HepG2 (cell line): ENCODE data around the gene LITAF. TPM values are rescaled to one million over a fixed set of nuclear protein-coding genes. Genes with fewer than 3 reads are reported as not detected.

Source experiments
- BORCS8-MEF2B ChIP-seq: sonication (generic); formaldehyde crosslinking; IDR thresholded peaks from 2 replicates; pipeline ENCODE4 v1.8.0; 2022; ENCODE audit warnings: mild to moderate bottlenecking, missing genetic modification reagents
- EED ChIP-seq: sonication (generic); formaldehyde crosslinking; IDR thresholded peaks from 2 replicates; pipeline ENCODE4 v1.5.0; 2020; ENCODE audit warnings: mild to moderate bottlenecking, missing genetic modification reagents
- ESRRA ChIP-seq: sonication (generic); formaldehyde crosslinking; IDR thresholded peaks from 2 replicates; pipeline ENCODE4 v1.5.1; 2020; ENCODE audit warnings: mild to moderate bottlenecking, low read depth, missing genetic modification reagents
- EZH2 ChIP-seq: conservative IDR thresholded peaks from 2 replicates; pipeline ENCODE4 v1.6.1; 2012; ENCODE audit warnings: mild to moderate bottlenecking, low read depth, low read length, moderate library complexity
- FOXP4 ChIP-seq: sonication (generic); formaldehyde crosslinking; IDR thresholded peaks from 2 replicates; pipeline ENCODE4 v1.4.0; 2020; ENCODE audit warnings: missing genetic modification reagents
- HDAC1 ChIP-seq: sonication (generic); formaldehyde crosslinking; IDR thresholded peaks from 2 replicates; pipeline ENCODE4 v1.5.1; 2020; ENCODE audit warnings: mild to moderate bottlenecking, missing genetic modification reagents
- MAFF ChIP-seq: IDR thresholded peaks from 2 replicates; pipeline ENCODE4 v1.6.1; 2011; ENCODE audit warnings: low read depth, low read length, improper control_type of control experiment
- MAFK ChIP-seq, 2 experiments: IDR thresholded peaks in 1 of 2; conservative IDR thresholded peaks in 1 of 2; 2 replicates each; pipeline ENCODE4 v1.6.1; 2011; ENCODE audit warnings: improper control_type of control experiment in 2 of 2, low read length in 2 of 2
- NFKBIZ ChIP-seq: IDR thresholded peaks from 2 replicates; pipeline ENCODE4 v1.6.1; 2018; ENCODE audit warnings: missing genetic modification reagents, missing compliant biosample characterization
- POGZ ChIP-seq: sonication (generic); formaldehyde crosslinking; IDR thresholded peaks from 2 replicates; pipeline ENCODE4 v1.4.0; 2020; ENCODE audit warnings: mild to moderate bottlenecking, missing genetic modification reagents
- RNF2 ChIP-seq: fragments of 450-650 bp; conservative IDR thresholded peaks from 2 replicates; pipeline ENCODE4 v1.6.1; 2016; ENCODE audit warnings: low read depth
- TAF1 ChIP-seq: sonication (generic); formaldehyde crosslinking; IDR thresholded peaks from 2 replicates; pipeline ENCODE4 v1.4.0; 2020; ENCODE audit warnings: missing genetic modification reagents
- ZBTB14 ChIP-seq: sonication (generic); formaldehyde crosslinking; IDR thresholded peaks from 2 replicates; pipeline ENCODE4 v1.4.0; 2020; ENCODE audit warnings: missing genetic modification reagents
- ZBTB38 ChIP-seq: sonication (generic); formaldehyde crosslinking; IDR thresholded peaks from 2 replicates; pipeline ENCODE4 v1.5.1; 2020; ENCODE audit warnings: mild to moderate bottlenecking, missing genetic modification reagents
- ZFP36L2 ChIP-seq: sonication (generic); formaldehyde crosslinking; IDR thresholded peaks from 2 replicates; pipeline ENCODE4 v1.4.0; 2020; ENCODE audit warnings: missing genetic modification reagents
- ZNF180 ChIP-seq: sonication (generic); formaldehyde crosslinking; IDR thresholded peaks from 2 replicates; pipeline ENCODE4 v1.4.0; 2020; ENCODE audit warnings: low read depth, missing genetic modification reagents, borderline replicate concordance
- ZNF337 ChIP-seq: sonication (generic); formaldehyde crosslinking; IDR thresholded peaks from 2 replicates; pipeline ENCODE4 v1.5.1; 2020; ENCODE audit warnings: missing genetic modification reagents, low read depth, mild to moderate bottlenecking, borderline replicate concordance
- ZNF672 ChIP-seq: sonication (generic); formaldehyde crosslinking; IDR thresholded peaks from 2 replicates; pipeline ENCODE4 v1.8.1; 2022; ENCODE audit warnings: missing genetic modification reagents
- ZNF687 ChIP-seq: sonication (generic); formaldehyde crosslinking; IDR thresholded peaks from 2 replicates; pipeline ENCODE4 v1.5.1; 2020; ENCODE audit warnings: mild to moderate bottlenecking, missing genetic modification reagents, moderate library complexity
- ZNF768 ChIP-seq: sonication (generic); formaldehyde crosslinking; IDR thresholded peaks from 2 replicates; pipeline ENCODE4 v1.4.0; 2020; ENCODE audit warnings: missing genetic modification reagents
- ZNF773 ChIP-seq: sonication (generic); formaldehyde crosslinking; IDR thresholded peaks from 2 replicates; pipeline ENCODE4 v1.4.0; 2020; ENCODE audit warnings: missing genetic modification reagents, borderline replicate concordance
- ZXDC ChIP-seq: sonication (generic); formaldehyde crosslinking; IDR thresholded peaks from 2 replicates; pipeline ENCODE4 v1.5.0; 2020; ENCODE audit warnings: mild to moderate bottlenecking, missing genetic modification reagents
- polyA plus RNA-seq, 8 experiments: library from polyadenylated mRNA; depleted of rRNA in 3 of 8; stranded (reverse) in 7 of 8; unstranded in 1 of 8; fragments of >200 nt; fragmentation: Illumina TruSeq in 4 of 8; extraction: Trizol in 4 of 8; gene quantifications; 2 replicates each; pipeline versions ENCODE4 v1.2.1 to v1.2.3, GENCODE V29; 2011 to 2016; ENCODE audit warnings: low read depth in 4 of 8, missing spikeins in 1 of 8, mixed read lengths in 1 of 8; ENCODE audit not compliant: insufficient read depth in 1 of 8
- total RNA-seq, 5 experiments: library from RNA; depleted of rRNA; stranded (reverse); fragments of >200 nt; fragmentation: Illumina TruSeq; extraction: Trizol; gene quantifications; 2 replicates each; pipeline ENCODE4 v1.2.3, GENCODE V29; 2016; ENCODE audit warnings: low read depth in 1 of 5

The LITAF gene
- total and polyA plus RNA-seq, 2 of the 13 experiments (the other 11 are each of a cell fraction or from before 2014, with no cell fraction given) = 80.1 to 141 TPM

- TF ChIP-seq ZXDC (CRISPR knock-in tag) = no peak
- TF ChIP-seq ZNF768 (CRISPR knock-in tag) = no peak
- no peak for TF ChIP-seq ESRRA
- no peak for TF ChIP-seq ZBTB14 (CRISPR knock-in tag)
- no peak for TF ChIP-seq FOXP4 (CRISPR knock-in tag)
- TF ChIP-seq NFKBIZ (CRISPR knock-in tag) = no peak
- TF ChIP-seq ZBTB38 = no peak
- no peak for TF ChIP-seq ZNF337 (CRISPR knock-in tag)
- no peak; the same call in 1 of the 2 replicates for TF ChIP-seq TAF1 (CRISPR knock-in tag)
- TF ChIP-seq EZH2 = no peak
- TF ChIP-seq EED (CRISPR knock-in tag) = no peak; the same call in 1 of the 2 replicates
- no peak for TF ChIP-seq POGZ (CRISPR knock-in tag)
- no peak for TF ChIP-seq BORCS8-MEF2B
- peak; percentile 68; the same call in 1 of the 2 replicates for TF ChIP-seq ZNF773
- no peak for TF ChIP-seq ZNF180 (CRISPR knock-in tag)
- TF ChIP-seq MAFK (conservative IDR thresholded peaks at IDR 0.05 in 1 of 2, IDR thresholded peaks at IDR 0.05 in 1 of 2; ENCODE audit: low read length in 2 of 2) = no peak
- peak; percentile 70; the same call in 1 of the 2 replicates for TF ChIP-seq HDAC1 (CRISPR knock-in tag)
- no peak for TF ChIP-seq MAFF
- TF ChIP-seq ZNF687 = peak; percentile 88
- TF ChIP-seq ZFP36L2 (CRISPR knock-in tag) = no peak
- no peak for TF ChIP-seq RNF2
- no peak for TF ChIP-seq ZNF672 (CRISPR knock-in tag)
Measured at GRCh38 chr16:11632455-11632939, 45.8 kb upstream of the LITAF start (continued).
